Suprapubic skin (tissue), 4 donors: ENCODE results near the gene PDE2A. TPM values are rescaled to one million over a fixed set of nuclear protein-coding genes. Genes with fewer than 3 reads are reported as not detected.

Source experiments
- DNase-seq, 2 donors: peaks; one replicate each; pipeline ENCODE4 v3.0.0-alpha.2; 2019; ENCODE audit warnings: low spot score in 2 of 2
- H3K27ac ChIP-seq: fragments of 200-600 bp; sonication (generic); one replicate; pipeline ENCODE4 v1.5.1; 2019
- H3K27me3 ChIP-seq: fragments of 200-600 bp; sonication (generic); one replicate; pipeline ENCODE4 v1.5.1; 2019
- H3K36me3 ChIP-seq: fragments of 200-600 bp; sonication (generic); one replicate; pipeline ENCODE4 v1.5.1; 2019
- H3K4me1 ChIP-seq: fragments of 200-600 bp; sonication (generic); one replicate; pipeline ENCODE4 v1.5.1; 2019
- H3K4me3 ChIP-seq: fragments of 200-600 bp; sonication (generic); one replicate; pipeline ENCODE4 v1.5.1; 2019; ENCODE audit warnings: mild to moderate bottlenecking
- H3K9me3 ChIP-seq: fragments of 200-600 bp; sonication (generic); one replicate; pipeline ENCODE4 v1.5.1; 2019
- CTCF ChIP-seq, 2 donors: fragments of 200-600 bp in 1 of 2; fragments of 450-650 bp in 1 of 2; sonication (generic) in 1 of 2; IDR thresholded peaks; one replicate each; pipeline ENCODE4 v1.5.1; 2016 to 2019; ENCODE audit warnings: antibody characterized with exemption in 2 of 2, mild to moderate bottlenecking in 1 of 2, moderate library complexity in 1 of 2
- EP300 ChIP-seq: sonication (generic); formaldehyde crosslinking; IDR thresholded peaks from one replicate; pipeline ENCODE4 v1.6.1; 2017; ENCODE audit warnings: antibody characterized with exemption
- POLR2A ChIP-seq, 2 donors: fragments of 450-650 bp; IDR thresholded peaks; one replicate each; pipeline ENCODE4 v1.6.1; 2017; ENCODE audit warnings: antibody characterized with exemption in 2 of 2, mild to moderate bottlenecking in 2 of 2, moderate library complexity in 2 of 2
- POLR2AphosphoS5 ChIP-seq, 3 donors: sonication (generic); formaldehyde crosslinking; IDR thresholded peaks; one replicate each; pipeline ENCODE4 v1.6.1; 2017; ENCODE audit warnings: antibody characterized with exemption in 3 of 3
- WGBS: methylation state at CpG from one replicate; pipeline ENCODE4 v1.1.5; 2018; 5-methylcytosine and 5-hydroxymethylcytosine counted together
- total RNA-seq, 4 donors: library from RNA; depleted of rRNA; stranded (reverse); fragments of >200 nt; gene quantifications; one replicate each; pipeline ENCODE4 v1.1.0, GENCODE V29; 2016

Gene PDE2A
- total RNA-seq, 4 donors from 2014 or later = 5.4 to 49.9 (median 31.2) TPM

- WGBS = 75% methylated on average over 16 of the region's 16 CpGs
- Histone ChIP-seq H3K27ac (no peak overlapping the region), H3K9me3 (no peaks in the 10 kb centered on the region), H3K27me3 (no peaks in the 10 kb centered on the region), H3K4me1 (peaks cover 24% of the 10 kb centered on the region), H3K4me3 (no peak overlapping the region), H3K36me3 (no peaks in the 10 kb centered on the region)
- no peak for TF ChIP-seq POLR2AphosphoS5 (IDR thresholded peaks at IDR 0.05)
- no peak for TF ChIP-seq POLR2A (IDR thresholded peaks at IDR 0.05)
- TF ChIP-seq CTCF (IDR thresholded peaks at IDR 0.05) = no peak
- TF ChIP-seq EP300 = no peak
- no peak for DNase-seq
Observed at GRCh38 chr11:72630104-72630852, 43.9 kb downstream of the PDE2A start.

- TF ChIP-seq POLR2AphosphoS5 (IDR thresholded peaks at IDR 0.05) (no peak), EP300 (no peak), POLR2A (IDR thresholded peaks at IDR 0.05) (no peak), CTCF (IDR thresholded peaks at IDR 0.05) (no peak)
- no peak overlapping the region for H3K27ac ChIP-seq
- H3K9me3 ChIP-seq = no peaks in the 10 kb centered on the region
- no peak for DNase-seq
- H3K27me3 ChIP-seq = no peaks in the 10 kb centered on the region
- no peaks in the 10 kb centered on the region for H3K36me3 ChIP-seq
- WGBS = 65% methylated on average over 3 of the region's 5 CpGs
- peaks cover 24% of the 10 kb centered on the region for H3K4me1 ChIP-seq
- H3K4me3 ChIP-seq = no peak overlapping the region
Observed at GRCh38 chr11:72629266-72629665, 45.0 kb downstream of the PDE2A start.

DNA sequence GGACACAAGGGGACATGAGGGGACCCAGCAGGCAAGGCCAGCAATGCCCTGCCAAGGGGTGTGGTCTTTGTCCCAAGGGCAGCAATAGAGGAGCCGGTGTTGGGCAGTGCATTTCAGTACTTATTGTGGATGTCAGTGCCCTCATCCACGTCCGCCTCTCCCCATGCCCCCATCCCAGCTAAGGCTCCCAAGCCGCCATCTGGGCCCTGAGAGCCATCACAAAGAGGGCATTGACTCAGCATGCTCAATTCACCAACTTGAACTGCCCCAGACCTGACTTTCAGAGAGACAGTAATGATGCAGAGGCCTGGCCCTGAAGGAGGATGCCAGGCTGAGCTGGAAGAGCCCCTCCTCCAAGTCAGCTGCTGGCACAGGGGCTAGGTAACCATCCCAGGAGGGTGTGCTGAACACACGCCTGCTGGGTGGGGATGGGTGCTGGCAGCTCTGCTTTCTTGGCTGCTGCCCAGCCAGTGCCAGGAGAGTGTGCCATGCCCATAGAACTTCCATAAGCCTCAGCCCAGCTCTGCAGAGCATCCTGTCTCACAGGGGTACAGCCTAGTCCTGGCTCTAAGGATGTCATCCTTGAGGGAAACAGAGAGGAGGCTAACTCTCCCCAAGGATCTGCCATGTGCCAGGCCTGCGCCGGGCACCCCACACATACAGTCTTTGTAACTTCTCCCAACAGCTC lies 46.5 kb downstream of the PDE2A start:
- TF ChIP-seq EP300 (no peak), CTCF (IDR thresholded peaks at IDR 0.05) (no peak), POLR2A (IDR thresholded peaks at IDR 0.05) (no peak), POLR2AphosphoS5 (IDR thresholded peaks at IDR 0.05) (no peak)
- Histone ChIP-seq H3K27ac (no peak overlapping the region), H3K4me1 (peaks cover 24% of the 10 kb centered on the region), H3K9me3 (no peaks in the 10 kb centered on the region), H3K36me3 (no peaks in the 10 kb centered on the region), H3K27me3 (no peaks in the 10 kb centered on the region), H3K4me3 (no peak overlapping the region)
- DNase-seq = no peak
- 40% methylated on average over 2 of the region's 7 CpGs for WGBS

- TF ChIP-seq EP300 (no peak), POLR2AphosphoS5 (IDR thresholded peaks at IDR 0.05) (no peak), CTCF (IDR thresholded peaks at IDR 0.05) (no peak), POLR2A (IDR thresholded peaks at IDR 0.05) (no peak)
- no peaks in the 10 kb centered on the region for H3K9me3 ChIP-seq
- H3K4me3 ChIP-seq = no peak overlapping the region
- 87% methylated on average over 11 of the region's 11 CpGs for WGBS
- DNase-seq = no peak
- H3K27me3 ChIP-seq = no peaks in the 10 kb centered on the region
- peaks cover 24% of the 10 kb centered on the region for H3K4me1 ChIP-seq
- H3K36me3 ChIP-seq = no peaks in the 10 kb centered on the region
- H3K27ac ChIP-seq = peak overlapping the region; percentile 21
Observed at GRCh38 chr11:72626414-72626936, 47.7 kb downstream of the PDE2A start.

DNA sequence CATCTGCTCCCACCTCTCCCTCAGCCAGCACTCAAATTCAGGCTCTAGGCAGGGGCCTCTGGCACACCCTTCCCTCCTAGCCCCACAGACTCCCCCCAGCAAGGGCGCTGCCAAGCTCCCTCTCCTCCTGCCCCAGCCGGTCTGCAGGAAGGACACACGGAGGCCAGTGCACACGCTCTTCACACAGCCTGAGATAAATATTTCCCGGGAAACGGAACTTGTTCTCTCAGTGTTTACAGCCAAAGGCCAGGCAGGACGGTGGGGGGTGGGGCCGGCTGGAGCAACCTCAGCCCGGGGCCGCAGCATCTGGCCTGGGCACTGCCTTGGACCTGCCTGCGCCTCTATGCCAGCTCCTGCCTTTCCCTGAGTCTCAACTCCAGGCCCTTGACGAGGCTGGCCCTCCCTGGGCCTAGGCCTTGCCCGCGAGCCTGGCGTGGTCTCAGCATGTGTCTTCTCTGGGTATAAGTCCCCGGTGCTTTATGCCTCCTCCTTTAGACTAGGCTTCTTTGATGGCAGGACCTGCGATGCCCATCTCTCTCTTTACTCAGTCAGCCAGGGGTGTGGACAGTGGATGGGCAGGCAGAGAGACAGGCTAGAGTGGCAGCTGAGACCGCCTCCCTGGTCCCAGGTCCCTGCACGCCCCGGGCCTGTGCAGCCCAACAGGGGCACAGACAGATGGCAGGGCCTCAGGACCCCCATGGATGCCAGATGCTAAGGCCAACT lies 48.4 kb downstream of the PDE2A start:
- H3K27me3 ChIP-seq = no peaks in the 10 kb centered on the region
- H3K9me3 ChIP-seq = no peaks in the 10 kb centered on the region
- no peak overlapping the region for H3K4me3 ChIP-seq
- no peak for DNase-seq
- H3K4me1 ChIP-seq = peaks cover 24% of the 10 kb centered on the region
- WGBS = 63% methylated on average over 20 of the region's 20 CpGs
- peak overlapping the region; percentile 39 for H3K27ac ChIP-seq
- no peaks in the 10 kb centered on the region for H3K36me3 ChIP-seq
- TF ChIP-seq CTCF (IDR thresholded peaks at IDR 0.05) (no peak), EP300 (no peak), POLR2AphosphoS5 (IDR thresholded peaks at IDR 0.05) (no peak)
